Stimulated activated CD8-positive, alpha-beta memory T cell treated with anti-CD3 and anti-CD28 coated beads, Interleukin-15, amount 100 ng/mL, for 48 hours (primary cell): ENCODE measurements around the gene SPDYC.
"Not testable (repeated sequence)": the region's sequence is repeated elsewhere in the genome, so short reads cannot be mapped to it uniquely, and the experiment has no call there.

Experiments used
- DNase-seq, 2 donors: peaks; one replicate each; pipeline ENCODE4 v3.0.0-alpha.2; 2020; ENCODE audit warnings: low read depth in 2 of 2

Gene SPDYC

GRCh38 chr11:65167656-65168055, 2.4 kb upstream of the SPDYC start:
- DNase-seq, result no peak

- no peak for DNase-seq
Measured at GRCh38 chr11:65169164-65169641, 830 bp upstream of the SPDYC start.

GRCh38 chr11:65172600-65172999, 2.6 kb downstream of the SPDYC start:
- DNase-seq, result no peak

- DNase-seq, result not testable (repeated sequence)
Measured at GRCh38 chr11:65174571-65175010, 4.6 kb downstream of the SPDYC start.

GRCh38 chr11:65180877-65181568, 11.0 kb downstream of the SPDYC start:
- DNase-seq, result peak; percentile 43 to 50

- DNase-seq, result peak; percentile 62 to 80
Measured at GRCh38 chr11:65181569-65182257, 11.7 kb downstream of the SPDYC start, which contains the start of gene CAPN1. TSS of gene CAPN1 (plus strand) at chr11:65181928. CDS start at chr11:65182702, 774 bp downstream.

- DNase-seq, result no peak
Measured at GRCh38 chr11:65182258-65183170, 12.5 kb downstream of the SPDYC start.

- no peak for DNase-seq
Measured at GRCh38 chr11:65183201-65183891, 13.3 kb downstream of the SPDYC start.

- no peak for DNase-seq
Measured at GRCh38 chr11:65184146-65184545, 14.1 kb downstream of the SPDYC start.

GRCh38 chr11:65185171-65185570, 15.1 kb downstream of the SPDYC start:
- no peak for DNase-seq

GRCh38 chr11:65185869-65186341, 15.9 kb downstream of the SPDYC start:
- no peak for DNase-seq

GRCh38 chr11:65186701-65187100, 16.7 kb downstream of the SPDYC start:
- DNase-seq, result no peak

- no peak for DNase-seq
Measured at GRCh38 chr11:65187146-65187675, 17.2 kb downstream of the SPDYC start.

- no peak for DNase-seq
Measured at GRCh38 chr11:65187971-65188461, 18.0 kb downstream of the SPDYC start.

- no peak for DNase-seq
Measured at GRCh38 chr11:65188486-65188885, 18.5 kb downstream of the SPDYC start.

- no peak for DNase-seq
Measured at GRCh38 chr11:65189191-65189590, 19.2 kb downstream of the SPDYC start.

GRCh38 chr11:65194564-65194963, 24.5 kb downstream of the SPDYC start:
- no peak for DNase-seq

- DNase-seq, result no peak
Measured at GRCh38 chr11:65204143-65204542, 34.1 kb downstream of the SPDYC start.

GRCh38 chr11:65204646-65205601, 34.9 kb downstream of the SPDYC start:
- DNase-seq, result peak in 1 of 2 donors; percentile 27

GRCh38 chr11:65205602-65205967, 35.6 kb downstream of the SPDYC start:
- DNase-seq, result no peak
